Liver (tissue), 9 donors: ENCODE data around the gene PCDH15. TPM values are rescaled to one million over a fixed set of nuclear protein-coding genes. Genes with fewer than 3 reads are reported as not detected.

Experiments used
- DNase-seq: peaks from one replicate; pipeline ENCODE4 v3.0.0-alpha.2; 2017; ENCODE audit warnings: low spot score
- H3K27ac ChIP-seq, 2 donors: one replicate each; pipeline ENCODE4 v1.7.0; 2013; ENCODE audit warnings: inconsistent platforms in 2 of 2, low read length in 2 of 2, control low read depth in 1 of 2, low read depth in 1 of 2, mild to moderate bottlenecking in 1 of 2
- H3K27me3 ChIP-seq, 4 donors: one replicate each; pipeline versions ENCODE4 v1.6.1 to v1.7.0; 2013; ENCODE audit warnings: low read length in 3 of 4, inconsistent platforms in 1 of 4, mild to moderate bottlenecking in 1 of 4, moderate library complexity in 1 of 4; ENCODE audit not compliant: control insufficient read depth in 4 of 4, insufficient read depth in 4 of 4
- H3K36me3 ChIP-seq, 4 donors: one replicate each; pipeline versions ENCODE4 v1.6.1 to v1.7.0; 2013; ENCODE audit warnings: low read length in 3 of 4, mild to moderate bottlenecking in 3 of 4, low read depth in 1 of 4, moderate library complexity in 1 of 4; ENCODE audit not compliant: control insufficient read depth in 4 of 4, insufficient read depth in 3 of 4
- H3K4me1 ChIP-seq, 4 donors: one replicate each; pipeline versions ENCODE4 v1.6.1 to v1.7.0; 2013; ENCODE audit warnings: low read length in 3 of 4, mild to moderate bottlenecking in 3 of 4, moderate library complexity in 1 of 4; ENCODE audit not compliant: control insufficient read depth in 4 of 4, insufficient read depth in 4 of 4
- H3K4me3 ChIP-seq, 3 donors: one replicate each; pipeline versions ENCODE4 v1.6.1 to v1.7.0; 2013; ENCODE audit warnings: low read length in 3 of 3, control low read depth in 1 of 3, low read depth in 1 of 3, mild to moderate bottlenecking in 1 of 3
- H3K9ac ChIP-seq, 2 donors: one replicate each; pipeline ENCODE4 v1.7.0; 2013; ENCODE audit warnings: low read length in 2 of 2, mild to moderate bottlenecking in 2 of 2, moderate library complexity in 2 of 2, control low read depth in 1 of 2, low read depth in 1 of 2
- H3K9me3 ChIP-seq, 4 donors: one replicate each; pipeline versions ENCODE4 v1.6.1 to v1.7.0; 2013; ENCODE audit warnings: low read length in 3 of 4; ENCODE audit not compliant: control insufficient read depth in 4 of 4
- EGR1 ChIP-seq, 2 donors: IDR thresholded peaks; 2 replicates each; pipeline ENCODE4 v1.6.1; 2016 to 2018; ENCODE audit warnings: antibody characterized with exemption in 2 of 2, low read depth in 2 of 2
- FOXA1 ChIP-seq: IDR thresholded peaks from 2 replicates; pipeline ENCODE4 v1.6.1; 2016; ENCODE audit warnings: antibody characterized with exemption
- FOXA2 ChIP-seq: IDR thresholded peaks from 2 replicates; pipeline ENCODE4 v1.6.1; 2016; ENCODE audit warnings: antibody characterized with exemption
- GABPA ChIP-seq, 2 donors: IDR thresholded peaks in 1 of 2; conservative IDR thresholded peaks in 1 of 2; 2 replicates each; pipeline ENCODE4 v1.6.1; 2016; ENCODE audit warnings: antibody characterized with exemption in 2 of 2, mild to moderate bottlenecking in 1 of 2, moderate library complexity in 1 of 2
- HNF4A ChIP-seq, 2 donors: conservative IDR thresholded peaks; 2 replicates each; pipeline ENCODE4 v1.6.1; 2016; ENCODE audit warnings: antibody characterized with exemption in 2 of 2, mild to moderate bottlenecking in 2 of 2
- HNF4G ChIP-seq: IDR thresholded peaks from 2 replicates; pipeline ENCODE4 v1.6.1; 2016; ENCODE audit warnings: antibody characterized with exemption
- JUND ChIP-seq, 2 donors: IDR thresholded peaks; 2 replicates each; pipeline ENCODE4 v1.6.1; 2016; ENCODE audit warnings: antibody characterized with exemption in 2 of 2
- NR2F2 ChIP-seq: IDR thresholded peaks from 2 replicates; pipeline ENCODE4 v1.6.1; 2016; ENCODE audit warnings: antibody characterized with exemption
- RAD21 ChIP-seq, 2 donors: IDR thresholded peaks; 2 replicates each; pipeline ENCODE4 v1.6.1; 2016; ENCODE audit warnings: antibody characterized with exemption in 2 of 2, mild to moderate bottlenecking in 2 of 2
- RXRA ChIP-seq, 2 donors: IDR thresholded peaks; 2 replicates each; pipeline ENCODE4 v1.6.1; 2017 to 2018; ENCODE audit warnings: antibody characterized with exemption in 2 of 2, mild to moderate bottlenecking in 1 of 2
- SP1 ChIP-seq: IDR thresholded peaks from 2 replicates; pipeline ENCODE4 v1.6.1; 2018; ENCODE audit warnings: antibody characterized with exemption, mild to moderate bottlenecking
- TAF1 ChIP-seq: conservative IDR thresholded peaks from 2 replicates; pipeline ENCODE4 v1.6.1; 2016; ENCODE audit warnings: antibody characterized with exemption, mild to moderate bottlenecking
- YY1 ChIP-seq: IDR thresholded peaks from 2 replicates; pipeline ENCODE4 v1.6.1; 2016; ENCODE audit warnings: antibody characterized with exemption, mild to moderate bottlenecking
- WGBS: extraction: QIAGEN DNeasy Blood & Tissue Kit; methylation state at CpG from one replicate; pipeline ENCODE4 v1.1.7; 2013; 5-methylcytosine and 5-hydroxymethylcytosine counted together
- polyA plus RNA-seq, 2 donors: library from polyadenylated mRNA; stranded (reverse) in 1 of 2; unstranded in 1 of 2; fragments of 200-250 nt in 1 of 2; fragments of >200 nt in 1 of 2; fragmentation: Nextera tagmentation in 1 of 2; extraction: Ambion mirVana in 1 of 2; gene quantifications; one replicate each; pipeline versions ENCODE4 v1.2.1 to v1.2.3, GENCODE V29; 2013 to 2015
- total RNA-seq, 2 donors: library from RNA; depleted of rRNA; stranded (reverse); fragments of >200 nt; gene quantifications; one replicate each; pipeline ENCODE4 v1.2.3, GENCODE V29; 2014
- TF ChIP-seq, protein P1 (sequence below): IDR thresholded peaks from 2 replicates; pipeline ENCODE4 v1.6.1; 2016; ENCODE audit warnings: antibody characterized with exemption
- TF ChIP-seq, protein P2 (sequence below): IDR thresholded peaks from 2 replicates; pipeline ENCODE4 v1.6.1; 2016; ENCODE audit warnings: antibody characterized with exemption
- TF ChIP-seq, protein P3 (sequence below): IDR thresholded peaks from 2 replicates; pipeline ENCODE4 v1.6.1; 2016; ENCODE audit warnings: antibody characterized with exemption
- TF ChIP-seq, protein P4 (sequence below): IDR thresholded peaks from 2 replicates; pipeline ENCODE4 v1.6.1; 2016; ENCODE audit warnings: antibody characterized with exemption, mild to moderate bottlenecking
- donor health status: healthy.
- donor health status: healthy.
- donor health status: healthy.
- donor health status: healthy.
- donor health status: healthy.

The PCDH15 gene
- total and polyA plus RNA-seq, 4 donors, result 0.05 TPM; not detected in 3

DNA sequence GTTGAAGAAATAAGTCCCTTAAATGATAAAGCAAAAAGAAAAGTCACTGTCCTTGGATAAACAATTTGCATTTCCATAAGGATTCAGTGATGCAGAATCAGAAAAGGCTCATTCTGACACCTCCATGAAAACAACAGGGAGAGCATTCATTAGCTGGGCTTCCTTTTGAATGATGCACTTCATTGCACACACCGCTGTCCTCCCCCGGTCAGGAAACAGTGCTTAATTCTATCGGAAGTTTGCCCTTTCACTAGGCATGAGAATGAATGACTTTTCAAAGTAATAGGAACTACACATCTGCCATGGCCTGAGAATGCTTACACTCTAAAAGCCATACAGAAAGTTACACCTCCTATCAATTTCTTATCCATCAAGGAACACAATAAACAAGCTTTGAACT lies 4.2 kb downstream of the PCDH15 start (continued):
- no peak for TF ChIP-seq RXRA (IDR thresholded peaks at IDR 0.05)
- TF ChIP-seq FOXA2, result no peak

DNA sequence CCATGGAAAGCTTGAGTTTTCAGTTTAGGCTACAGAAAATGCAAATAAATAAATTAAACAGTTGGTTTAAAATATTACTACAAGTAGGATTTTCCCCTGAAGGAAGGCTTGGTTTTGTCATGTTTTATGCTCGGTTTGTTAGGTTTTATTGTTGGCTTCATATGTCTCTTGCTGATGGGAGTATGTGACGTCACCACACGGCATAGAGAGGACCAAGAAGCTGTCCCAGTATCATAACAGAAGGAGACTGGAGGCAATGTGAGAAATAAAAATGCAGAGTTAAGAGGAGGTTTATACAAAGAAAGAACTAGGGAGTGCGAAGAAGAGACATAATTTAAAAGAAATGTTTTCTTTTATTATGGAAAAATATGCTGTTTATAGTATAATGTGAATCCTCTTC lies 24.4 kb downstream of the PCDH15 start:
- Histone ChIP-seq H3K36me3 (no peaks in the 10 kb centered on the region), H3K9me3 (no peaks in the 10 kb centered on the region), H3K27me3 (no peaks in the 10 kb centered on the region), H3K9ac (no peak overlapping the region), H3K4me1 (peaks cover 0 to 1% (median 0%) of the 10 kb centered on the region in 4 donors), H3K4me3 (no peak overlapping the region), H3K27ac (no peak overlapping the region)
- WGBS, result 86% methylated on average over 4 of the region's 4 CpGs
- TF ChIP-seq RXRA (IDR thresholded peaks at IDR 0.05) (no peak), RAD21 (IDR thresholded peaks at IDR 0.05) (no peak), GABPA (IDR thresholded peaks at IDR 0.05 in 1 of 2, conservative IDR thresholded peaks at IDR 0.05 in 1 of 2) (no peak), JUND (IDR thresholded peaks at IDR 0.05) (no peak), NR2F2 (no peak), HNF4A (conservative IDR thresholded peaks at IDR 0.05) (no peak), EGR1 (IDR thresholded peaks at IDR 0.05; ENCODE audit: low read depth in 2 of 2) (no peak), FOXA1 (no peak)
- no peak for DNase-seq

DNA sequence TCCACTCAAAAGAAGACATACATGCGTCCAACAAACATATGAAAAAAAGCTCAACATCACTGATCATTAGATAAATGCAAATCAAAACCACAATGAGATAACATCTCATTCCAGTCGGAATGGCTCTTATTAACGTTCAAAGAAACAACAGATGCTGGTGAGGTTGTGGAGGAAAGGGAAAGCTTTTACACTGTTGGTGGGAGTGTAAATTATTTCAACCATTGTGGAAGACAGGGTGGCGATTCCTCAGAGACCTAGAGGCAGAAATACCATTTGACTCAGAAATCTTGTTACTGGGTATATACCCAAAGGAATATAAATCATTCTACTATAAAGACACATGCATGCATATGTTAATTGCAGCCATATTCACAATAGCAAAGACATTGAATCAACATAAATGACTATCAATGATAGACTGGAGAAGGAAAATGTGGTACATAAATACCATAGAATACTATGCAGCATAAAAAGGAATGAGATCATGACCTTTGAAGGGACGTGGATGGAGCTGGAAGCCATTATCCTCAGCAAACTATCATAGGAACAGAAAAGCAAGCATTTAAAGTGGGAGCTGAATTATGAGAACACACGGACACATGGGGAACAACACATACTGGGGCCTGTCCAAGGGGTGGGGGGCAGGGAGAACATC lies 28.4 kb downstream of the PCDH15 start:
- Histone ChIP-seq H3K36me3 (no peaks in the 10 kb centered on the region), H3K9ac (no peak overlapping the region), H3K4me3 (no peak overlapping the region), H3K27me3 (no peaks in the 10 kb centered on the region), H3K4me1 (peaks cover 0 to 1% (median 0%) of the 10 kb centered on the region in 4 donors), H3K27ac (no peak overlapping the region), H3K9me3 (no peaks in the 10 kb centered on the region)
- TF ChIP-seq FOXA1 (no peak), RAD21 (IDR thresholded peaks at IDR 0.05) (no peak), SP1 (no peak), NR2F2 (no peak), HNF4G (no peak), TAF1 (no peak), HNF4A (conservative IDR thresholded peaks at IDR 0.05) (no peak)
- TF ChIP-seq, protein P1, sequence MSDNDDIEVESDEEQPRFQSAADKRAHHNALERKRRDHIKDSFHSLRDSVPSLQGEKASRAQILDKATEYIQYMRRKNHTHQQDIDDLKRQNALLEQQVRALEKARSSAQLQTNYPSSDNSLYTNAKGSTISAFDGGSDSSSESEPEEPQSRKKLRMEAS, result no peak
- TF ChIP-seq, protein P2, sequence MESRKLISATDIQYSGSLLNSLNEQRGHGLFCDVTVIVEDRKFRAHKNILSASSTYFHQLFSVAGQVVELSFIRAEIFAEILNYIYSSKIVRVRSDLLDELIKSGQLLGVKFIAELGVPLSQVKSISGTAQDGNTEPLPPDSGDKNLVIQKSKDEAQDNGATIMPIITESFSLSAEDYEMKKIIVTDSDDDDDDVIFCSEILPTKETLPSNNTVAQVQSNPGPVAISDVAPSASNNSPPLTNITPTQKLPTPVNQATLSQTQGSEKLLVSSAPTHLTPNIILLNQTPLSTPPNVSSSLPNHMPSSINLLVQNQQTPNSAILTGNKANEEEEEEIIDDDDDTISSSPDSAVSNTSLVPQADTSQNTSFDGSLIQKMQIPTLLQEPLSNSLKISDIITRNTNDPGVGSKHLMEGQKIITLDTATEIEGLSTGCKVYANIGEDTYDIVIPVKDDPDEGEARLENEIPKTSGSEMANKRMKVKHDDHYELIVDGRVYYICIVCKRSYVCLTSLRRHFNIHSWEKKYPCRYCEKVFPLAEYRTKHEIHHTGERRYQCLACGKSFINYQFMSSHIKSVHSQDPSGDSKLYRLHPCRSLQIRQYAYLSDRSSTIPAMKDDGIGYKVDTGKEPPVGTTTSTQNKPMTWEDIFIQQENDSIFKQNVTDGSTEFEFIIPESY, result no peak
- WGBS, result 86% methylated on average over 6 of the region's 6 CpGs
- DNase-seq, result no peak

DNA sequence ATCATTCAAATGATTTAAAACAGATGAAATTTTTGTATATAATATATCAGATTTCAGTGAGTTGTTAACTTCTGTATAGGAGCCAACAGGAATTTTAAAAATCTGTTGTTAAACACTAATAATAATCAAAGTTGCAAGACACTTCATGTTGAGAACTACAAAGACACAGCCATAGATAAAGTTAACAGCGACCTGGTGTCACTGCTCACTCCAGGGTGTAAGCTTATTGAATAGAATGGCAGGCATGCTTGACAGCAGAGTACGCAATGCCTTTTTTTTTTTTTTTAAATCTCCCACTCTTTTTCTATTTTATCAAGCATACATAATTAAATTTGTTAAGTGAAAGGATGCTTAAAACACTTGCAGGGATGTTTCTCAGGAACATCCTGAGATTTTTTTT lies 32.0 kb downstream of the PCDH15 start:
- Histone ChIP-seq H3K27ac (no peak overlapping the region), H3K4me1 (peaks cover 0 to 1% (median 0%) of the 10 kb centered on the region in 4 donors), H3K4me3 (no peak overlapping the region), H3K36me3 (no peaks in the 10 kb centered on the region), H3K9ac (no peak overlapping the region), H3K27me3 (no peaks in the 10 kb centered on the region), H3K9me3 (no peaks in the 10 kb centered on the region)
- 60% methylated on average over 2 of the region's 2 CpGs for WGBS
- DNase-seq, result no peak
- TF ChIP-seq, protein P3, sequence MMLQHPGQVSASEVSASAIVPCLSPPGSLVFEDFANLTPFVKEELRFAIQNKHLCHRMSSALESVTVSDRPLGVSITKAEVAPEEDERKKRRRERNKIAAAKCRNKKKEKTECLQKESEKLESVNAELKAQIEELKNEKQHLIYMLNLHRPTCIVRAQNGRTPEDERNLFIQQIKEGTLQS, result no peak
- TF ChIP-seq YY1, result no peak
- TF ChIP-seq NR2F2, result no peak
- TF ChIP-seq JUND (IDR thresholded peaks at IDR 0.05), result no peak
- no peak for TF ChIP-seq EGR1 (IDR thresholded peaks at IDR 0.05; ENCODE audit: low read depth in 2 of 2)
- TF ChIP-seq HNF4G, result no peak
- no peak for TF ChIP-seq FOXA1
- TF ChIP-seq, protein P4, sequence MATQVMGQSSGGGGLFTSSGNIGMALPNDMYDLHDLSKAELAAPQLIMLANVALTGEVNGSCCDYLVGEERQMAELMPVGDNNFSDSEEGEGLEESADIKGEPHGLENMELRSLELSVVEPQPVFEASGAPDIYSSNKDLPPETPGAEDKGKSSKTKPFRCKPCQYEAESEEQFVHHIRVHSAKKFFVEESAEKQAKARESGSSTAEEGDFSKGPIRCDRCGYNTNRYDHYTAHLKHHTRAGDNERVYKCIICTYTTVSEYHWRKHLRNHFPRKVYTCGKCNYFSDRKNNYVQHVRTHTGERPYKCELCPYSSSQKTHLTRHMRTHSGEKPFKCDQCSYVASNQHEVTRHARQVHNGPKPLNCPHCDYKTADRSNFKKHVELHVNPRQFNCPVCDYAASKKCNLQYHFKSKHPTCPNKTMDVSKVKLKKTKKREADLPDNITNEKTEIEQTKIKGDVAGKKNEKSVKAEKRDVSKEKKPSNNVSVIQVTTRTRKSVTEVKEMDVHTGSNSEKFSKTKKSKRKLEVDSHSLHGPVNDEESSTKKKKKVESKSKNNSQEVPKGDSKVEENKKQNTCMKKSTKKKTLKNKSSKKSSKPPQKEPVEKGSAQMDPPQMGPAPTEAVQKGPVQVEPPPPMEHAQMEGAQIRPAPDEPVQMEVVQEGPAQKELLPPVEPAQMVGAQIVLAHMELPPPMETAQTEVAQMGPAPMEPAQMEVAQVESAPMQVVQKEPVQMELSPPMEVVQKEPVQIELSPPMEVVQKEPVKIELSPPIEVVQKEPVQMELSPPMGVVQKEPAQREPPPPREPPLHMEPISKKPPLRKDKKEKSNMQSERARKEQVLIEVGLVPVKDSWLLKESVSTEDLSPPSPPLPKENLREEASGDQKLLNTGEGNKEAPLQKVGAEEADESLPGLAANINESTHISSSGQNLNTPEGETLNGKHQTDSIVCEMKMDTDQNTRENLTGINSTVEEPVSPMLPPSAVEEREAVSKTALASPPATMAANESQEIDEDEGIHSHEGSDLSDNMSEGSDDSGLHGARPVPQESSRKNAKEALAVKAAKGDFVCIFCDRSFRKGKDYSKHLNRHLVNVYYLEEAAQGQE, result no peak
- TF ChIP-seq, protein P2, result no peak
- no peak for TF ChIP-seq HNF4A (conservative IDR thresholded peaks at IDR 0.05)
